GM18505 (cell line): ENCODE measurements around the gene PIK3IP1.
A peak's percentile ranks its signal among the peaks of the same experiment; 100 is the strongest.

Source experiments
- ATAC-seq: cut with Tn5 transposase; IDR thresholded peaks from one replicate; pipeline ENCODE4 v1.9.1; 2021; ENCODE audit not compliant: unreplicated experiment
- POLR2A ChIP-seq: IDR thresholded peaks from 4 replicates; pipeline ENCODE4 v1.6.1; 2011; ENCODE audit warnings: borderline replicate concordance; ENCODE audit not compliant: insufficient read depth, insufficient read length; ENCODE audit errors: extremely low read depth

PIK3IP1 gene

GRCh38 chr22:31292236-31292989 is at the start of gene PIK3IP1:
Gene PIK3IP1 (minus strand): TSS chr22:31292488. CDS start chr22:31292344, 144 bp downstream.
- ATAC-seq, result no peak
- peak; percentile 65 for TF ChIP-seq POLR2A

GRCh38 chr22:31341386-31342088 is 49.2 kb upstream of the PIK3IP1 start:
- ATAC-seq, result no peak
- TF ChIP-seq POLR2A, result no peak

- TF ChIP-seq POLR2A, result no peak
- ATAC-seq, result no peak
These were observed 48.5 kb upstream of the PIK3IP1 start for GRCh38 chr22:31340765-31341247.

- ATAC-seq, result no peak
- TF ChIP-seq POLR2A, result no peak
These were observed 48.1 kb upstream of the PIK3IP1 start for GRCh38 chr22:31340360-31340759.

GRCh38 chr22:31339148-31339832 is 47.0 kb upstream of the PIK3IP1 start:
- no peak for TF ChIP-seq POLR2A
- ATAC-seq, result no peak

- TF ChIP-seq POLR2A, result no peak
- ATAC-seq, result no peak
These were observed 44.9 kb upstream of the PIK3IP1 start for GRCh38 chr22:31337178-31337577.

GRCh38 chr22:31334329-31334728 is 42.0 kb upstream of the PIK3IP1 start:
- no peak for TF ChIP-seq POLR2A

GRCh38 chr22:31333641-31334040 is 41.4 kb upstream of the PIK3IP1 start:
- no peak for TF ChIP-seq POLR2A
- ATAC-seq, result no peak

More at GRCh38 chr22:31334329-31334728, 42.0 kb upstream of the PIK3IP1 start:
- ATAC-seq, result no peak

- ATAC-seq, result no peak
- TF ChIP-seq POLR2A, result no peak
These were observed 40.6 kb upstream of the PIK3IP1 start for GRCh38 chr22:31332886-31333285.

- no peak for ATAC-seq
- no peak for TF ChIP-seq POLR2A
These were observed 39.7 kb upstream of the PIK3IP1 start for GRCh38 chr22:31332010-31332409.

GRCh38 chr22:31329453-31330215 is 37.3 kb upstream of the PIK3IP1 start:
- no peak for TF ChIP-seq POLR2A
- ATAC-seq, result no peak

- TF ChIP-seq POLR2A, result no peak
These were observed 36.7 kb upstream of the PIK3IP1 start for GRCh38 chr22:31329029-31329428.

GRCh38 chr22:31328544-31328960 is 36.3 kb upstream of the PIK3IP1 start:
- no peak for ATAC-seq
- no peak for TF ChIP-seq POLR2A

More at GRCh38 chr22:31329029-31329428, 36.7 kb upstream of the PIK3IP1 start:
- no peak for ATAC-seq

- TF ChIP-seq POLR2A, result no peak
- ATAC-seq, result no peak
These were observed 35.7 kb upstream of the PIK3IP1 start for GRCh38 chr22:31327806-31328543.
